ENCODE data around the gene MTOR. TPM values are rescaled to one million over a fixed set of nuclear protein-coding genes. Genes with fewer than 3 reads are reported as not detected.
"Not testable (repeated sequence)": the region's sequence is repeated elsewhere in the genome, so short reads cannot be mapped to it uniquely, and the experiment has no call there.

The MTOR gene
- total RNA-seq, 4 donors from 2014 or later, result 37.8 to 46.4 (median 43.9) TPM

DNA sequence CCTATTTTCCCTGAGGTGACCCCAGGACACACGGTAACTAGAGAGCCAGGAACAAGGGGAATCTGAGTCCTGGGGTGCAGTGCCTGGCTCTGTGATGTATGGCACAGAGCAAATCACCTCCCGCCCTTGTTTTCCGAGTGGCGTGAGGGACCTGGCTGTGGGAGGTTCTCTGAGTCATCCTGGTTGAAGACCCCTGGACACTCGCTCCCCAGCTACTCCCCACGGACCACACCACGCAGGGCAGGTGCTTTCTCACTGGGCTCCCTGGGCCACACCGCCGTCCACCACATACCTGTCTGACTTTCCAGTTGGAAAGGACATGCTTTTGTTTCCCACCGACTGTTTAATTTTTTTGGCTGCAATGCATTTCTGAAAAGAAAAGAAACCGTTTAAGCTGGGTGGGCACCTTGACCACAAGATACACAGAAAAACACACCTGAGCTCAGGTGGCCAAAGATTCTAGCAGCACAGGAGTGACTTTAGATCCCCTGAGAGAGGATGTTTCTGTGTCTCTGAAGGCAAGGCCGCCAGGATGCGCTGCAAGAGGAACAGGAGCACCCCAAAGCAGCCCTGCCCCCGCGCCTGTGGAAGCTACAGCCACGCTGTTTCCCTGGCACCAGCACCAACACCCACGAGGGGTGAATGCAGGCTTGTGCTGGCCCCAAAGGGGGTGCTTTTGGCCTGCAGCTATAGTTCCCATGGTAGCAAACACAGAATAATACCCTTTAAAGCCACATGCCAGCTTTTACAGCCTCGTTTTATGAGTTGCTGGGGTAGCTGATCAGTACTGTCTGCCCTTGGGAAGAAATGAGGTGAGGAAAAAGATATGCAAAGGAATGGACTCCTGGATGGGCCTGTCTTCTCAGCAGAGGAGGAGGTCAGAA is 194.4 kb downstream of the MTOR start:
- Histone ChIP-seq H3K27me3 (no peaks in the 10 kb centered on the region), H3K4me3 (replicated peaks in 1 of 3) (no peak overlapping the region), H3K27ac (no peak overlapping the region), H3K4me1 (no peaks in the 10 kb centered on the region), H3K36me3 (peaks cover 70 to 76% of the 10 kb centered on the region in 2 donors), H3K9me3 (no peaks in the 10 kb centered on the region)
- intact Hi-C loops (cut with DNase I), result no loop called here
- DNase-seq, result no peak
- TF ChIP-seq POLR2A (IDR thresholded peaks at IDR 0.05) (no peak), CTCF (IDR thresholded peaks at IDR 0.05) (no peak)
- 94 to 96% methylated on average over 18 of the region's 18 CpGs for WGBS, 2 donors

DNA sequence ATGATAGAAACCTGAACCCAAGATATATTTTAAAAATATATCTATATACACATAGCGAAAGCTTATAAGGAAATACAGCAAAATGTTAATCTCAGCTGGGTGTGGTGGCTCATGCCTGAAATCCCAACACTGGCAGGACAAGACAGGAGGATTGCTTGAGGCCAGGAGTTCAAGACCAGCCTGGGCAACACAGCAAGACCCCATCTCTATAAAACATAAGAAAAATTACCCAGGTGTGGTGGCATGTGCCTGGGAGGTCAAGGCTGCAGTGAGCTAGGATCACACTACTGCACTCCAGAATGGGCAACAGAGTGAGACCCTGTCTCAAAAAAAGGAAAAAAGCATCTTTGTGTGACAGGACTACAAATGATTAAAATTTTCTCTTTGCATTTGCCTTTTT is 196.6 kb downstream of the MTOR start:
- no peak for DNase-seq
- TF ChIP-seq CTCF (IDR thresholded peaks at IDR 0.05) (no peak), POLR2A (IDR thresholded peaks at IDR 0.05) (no peak)
- Histone ChIP-seq H3K9me3 (no peaks in the 10 kb centered on the region), H3K27ac (no peak overlapping the region), H3K36me3 (peaks cover 49 to 55% of the 10 kb centered on the region in 2 donors), H3K4me3 (replicated peaks in 1 of 3) (no peak overlapping the region), H3K4me1 (peaks cover 3 to 7% of the 10 kb centered on the region in 2 donors), H3K27me3 (no peaks in the 10 kb centered on the region)
- intact Hi-C loops (cut with DNase I), result no loop called here
- WGBS, 2 donors, result 94 to 100% methylated on average over 1 of the region's 1 CpG

GRCh38 chr1:11064942-11065341 is 197.4 kb downstream of the MTOR start:
- Histone ChIP-seq H3K27ac (no peak overlapping the region), H3K4me3 (replicated peaks in 1 of 3) (no peak overlapping the region), H3K4me1 (peaks cover 6 to 9% of the 10 kb centered on the region in 2 donors), H3K36me3 (peaks cover 44 to 48% of the 10 kb centered on the region in 2 donors), H3K27me3 (no peaks in the 10 kb centered on the region), H3K9me3 (no peaks in the 10 kb centered on the region)
- WGBS, 2 donors, result 94 to 98% methylated on average over 3 of the region's 3 CpGs
- no peak for TF ChIP-seq POLR2A (IDR thresholded peaks at IDR 0.05)
- no peak for TF ChIP-seq CTCF (IDR thresholded peaks at IDR 0.05)
- intact Hi-C loops (cut with DNase I), result no loop called here
- no peak for DNase-seq

DNA sequence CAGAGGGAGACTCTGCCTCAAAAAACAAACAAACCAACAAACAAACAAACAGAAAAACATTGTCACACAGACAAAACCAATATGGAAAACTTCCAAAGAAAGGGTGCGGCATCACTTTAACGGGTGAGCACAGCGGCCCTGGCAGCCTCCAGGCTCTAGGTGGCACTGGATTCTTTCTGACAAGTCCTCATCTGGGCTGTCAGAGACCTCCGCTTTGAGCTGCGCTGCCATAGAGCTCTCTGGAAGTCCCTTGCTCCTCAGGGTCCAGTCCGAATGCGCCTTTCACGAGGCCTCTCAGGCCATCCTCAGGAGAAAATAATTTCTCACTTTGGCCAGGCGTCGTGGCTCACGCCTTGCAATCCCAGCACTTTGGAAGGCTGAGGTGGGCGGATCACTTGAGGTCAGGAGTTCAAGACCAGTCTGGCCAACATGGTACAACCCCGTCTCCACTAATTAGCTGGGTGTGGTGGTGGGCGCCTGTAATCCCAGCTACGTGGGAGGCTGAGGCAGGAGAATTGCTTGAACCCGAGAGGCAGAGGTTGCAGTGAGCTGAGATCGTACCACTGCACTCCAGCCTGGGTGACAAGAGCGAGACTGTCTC is 198.3 kb downstream of the MTOR start:
- 92 to 96% methylated on average over 18 of the region's 18 CpGs for WGBS, 2 donors
- H3K27me3 ChIP-seq; DNase-seq; intact Hi-C loops (cut with DNase I); H3K27ac ChIP-seq; H3K4me3 ChIP-seq (replicated peaks in 1 of 3); H3K9me3 ChIP-seq: not testable (repeated sequence)
- Histone ChIP-seq H3K36me3 (peaks cover 36 to 39% of the 10 kb centered on the region in 2 donors), H3K4me1 (peaks cover 7 to 12% of the 10 kb centered on the region in 2 donors)

DNA sequence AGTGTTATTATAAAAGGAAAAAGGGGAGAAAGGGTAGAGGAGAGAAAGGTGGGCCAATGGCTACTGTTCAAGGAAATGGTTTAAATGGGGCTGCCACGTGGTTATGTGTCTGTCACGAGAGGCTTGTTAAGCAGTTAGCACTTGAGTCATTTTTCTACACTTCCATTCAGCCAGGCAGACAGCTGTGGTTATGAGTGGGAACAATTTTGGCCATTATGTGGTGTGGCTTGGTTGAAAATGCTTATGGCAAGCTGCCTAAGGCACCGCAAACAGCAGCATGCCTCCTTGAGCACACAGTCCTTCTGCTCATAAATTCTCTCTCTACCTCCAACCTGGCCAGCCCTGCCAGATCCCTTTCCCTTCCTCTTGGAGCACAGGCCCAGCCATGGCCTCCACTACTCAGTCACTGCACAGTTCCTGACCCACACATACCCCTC is 199.4 kb downstream of the MTOR start:
- H3K9me3 ChIP-seq, result no peaks in the 10 kb centered on the region
- H3K4me1 ChIP-seq, result peaks cover 12 to 17% of the 10 kb centered on the region in 2 donors
- intact Hi-C loops (cut with DNase I), result no loop called here
- H3K27me3 ChIP-seq, result no peaks in the 10 kb centered on the region
- no peak overlapping the region for H3K27ac ChIP-seq
- WGBS, 2 donors, result 71 to 81% methylated on average over 3 of the region's 3 CpGs
- no peak overlapping the region for H3K4me3 ChIP-seq (replicated peaks in 1 of 3)
- DNase-seq, result no peak
- H3K36me3 ChIP-seq, result peaks cover 25 to 28% of the 10 kb centered on the region in 2 donors
- TF ChIP-seq POLR2A (IDR thresholded peaks at IDR 0.05) (no peak), CTCF (IDR thresholded peaks at IDR 0.05) (no peak)

All from thyroid gland (tissue), 4 donors.